Bone marrow (tissue), 2 donors: Measurements from ENCODE around the gene PPTC7.
"Not testable (repeated sequence)": the region's sequence is repeated elsewhere in the genome, so short reads cannot be mapped to it uniquely, and the experiment has no call there.

ENCODE experiments used
- DNase-seq, 2 donors: peaks; one replicate each; lab custom pipeline; 2025; lab: John Stamatoyannopoulos, UW

Gene PPTC7

GRCh38 chr12:110561471-110562201 lies 21.5 kb downstream of the PPTC7 start:
- no peak for DNase-seq

DNA sequence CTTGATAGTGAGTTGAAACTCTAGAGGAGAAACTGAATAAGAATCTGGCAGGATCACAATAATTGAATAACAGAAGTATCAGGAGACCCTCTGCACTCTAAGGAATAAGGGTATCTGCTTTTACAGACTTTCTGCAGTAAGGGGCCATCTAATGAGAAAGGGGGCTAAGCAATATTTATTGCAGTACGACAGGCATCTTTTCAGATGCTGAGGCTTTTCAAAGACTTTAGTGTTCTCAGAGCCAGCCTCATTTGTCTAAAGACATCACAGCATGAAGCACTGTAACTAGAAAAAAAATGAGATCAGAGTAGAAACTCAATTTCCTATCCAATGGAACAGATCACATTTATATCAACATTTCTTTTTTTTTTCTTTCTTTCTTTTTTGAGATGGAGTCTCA lies 22.2 kb downstream of the PPTC7 start:
- no peak for DNase-seq

DNA sequence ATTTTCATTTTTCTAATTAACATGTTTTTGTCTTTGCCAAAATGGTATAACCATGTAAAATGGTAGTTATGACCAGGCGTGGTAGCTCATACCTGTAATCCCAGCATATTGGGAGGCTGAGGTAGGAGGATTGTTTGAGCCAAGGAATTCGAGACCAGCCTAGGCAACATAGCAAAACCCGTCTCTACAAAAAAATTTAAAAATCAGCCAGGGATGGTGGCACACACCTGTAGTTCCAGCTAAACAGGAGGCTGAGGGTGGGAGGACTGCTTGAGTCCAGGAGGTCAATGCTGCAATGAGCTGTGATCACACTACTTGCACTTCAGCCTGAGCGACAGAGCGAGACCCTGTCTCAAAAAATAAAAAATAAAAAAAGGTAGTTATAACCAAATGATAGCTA lies 23.1 kb downstream of the PPTC7 start:
- no peak for DNase-seq

GRCh38 chr12:110558945-110559344 lies 24.2 kb downstream of the PPTC7 start:
- not testable (repeated sequence) for DNase-seq

DNA sequence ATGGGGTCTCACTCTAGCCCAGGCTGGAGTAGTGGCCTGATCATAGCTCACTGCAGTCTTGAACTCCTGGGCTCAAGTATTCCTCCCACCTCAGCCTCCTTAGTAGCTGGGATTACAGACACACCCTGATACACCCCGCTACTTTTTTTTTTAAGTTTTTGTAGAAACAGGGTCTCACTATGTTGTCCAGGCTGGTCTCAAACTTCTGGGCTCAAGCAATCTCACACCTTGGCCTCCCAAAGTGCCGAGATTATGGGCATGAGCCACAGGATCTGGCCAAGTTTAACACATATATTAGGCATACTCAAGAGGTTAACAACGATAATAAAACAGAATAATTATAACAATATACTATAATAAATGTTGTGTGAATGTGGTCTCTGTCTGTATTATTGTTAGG lies 25.8 kb downstream of the PPTC7 start:
- no peak for DNase-seq

- DNase-seq, result no peak
Observed at GRCh38 chr12:110556705-110557104, 26.4 kb downstream of the PPTC7 start.

DNA sequence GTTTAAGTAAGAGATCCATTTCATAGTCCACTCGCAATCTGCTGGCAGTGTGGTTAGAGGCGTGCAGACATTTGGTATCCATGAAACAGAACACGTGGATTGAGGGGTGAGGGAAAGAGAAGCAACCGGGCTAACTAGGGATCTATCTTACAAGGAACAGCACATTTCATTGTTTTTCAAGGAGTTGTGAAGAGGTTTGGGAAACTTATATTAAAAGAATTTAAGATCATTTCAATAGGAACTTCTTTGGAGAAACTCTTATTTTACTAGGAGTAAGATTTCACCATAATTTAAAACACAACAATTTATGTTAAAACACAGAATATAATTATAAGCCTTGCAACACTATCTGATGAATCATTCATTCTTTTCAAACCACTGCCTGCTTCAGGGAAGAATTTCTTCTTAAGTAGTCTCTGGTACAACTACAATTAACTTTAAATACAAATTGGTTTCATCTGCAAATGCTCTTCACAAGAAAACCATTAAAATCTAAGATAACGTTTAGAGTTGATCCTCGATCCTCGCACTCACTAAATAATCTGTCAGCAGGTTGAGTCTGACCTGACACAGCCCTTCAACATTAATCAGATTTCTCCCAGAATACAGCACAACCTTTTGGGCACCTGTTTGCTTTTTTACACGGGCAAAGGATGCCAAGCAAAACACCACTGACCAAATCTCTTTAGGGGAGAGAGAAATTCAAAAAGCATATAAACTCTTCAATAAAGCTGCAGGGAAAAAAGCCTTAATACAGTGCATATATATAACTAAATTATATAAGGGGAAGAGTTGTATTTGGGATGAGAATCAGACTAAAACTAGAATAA lies 27.3 kb downstream of the PPTC7 start:
- no peak for DNase-seq

DNA sequence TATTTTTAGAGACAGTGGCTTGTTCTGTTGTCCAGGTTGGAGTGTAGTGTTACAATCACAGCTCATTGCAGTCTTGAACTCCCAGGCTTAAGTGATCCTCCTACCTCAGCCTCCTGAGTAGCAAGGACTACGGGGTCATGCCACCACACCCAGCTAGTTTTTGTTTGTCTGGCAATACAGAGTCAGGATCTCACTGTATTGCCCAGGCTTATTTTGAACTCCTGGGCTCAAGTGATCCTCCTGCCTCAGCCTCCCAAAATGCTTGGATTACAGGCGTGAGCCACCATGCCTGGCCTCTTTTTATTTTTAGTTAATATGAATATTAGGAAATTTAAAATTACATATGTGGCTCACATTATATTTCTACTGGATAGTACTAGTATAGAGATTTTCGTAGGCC lies 28.9 kb downstream of the PPTC7 start:
- no peak for DNase-seq

DNA sequence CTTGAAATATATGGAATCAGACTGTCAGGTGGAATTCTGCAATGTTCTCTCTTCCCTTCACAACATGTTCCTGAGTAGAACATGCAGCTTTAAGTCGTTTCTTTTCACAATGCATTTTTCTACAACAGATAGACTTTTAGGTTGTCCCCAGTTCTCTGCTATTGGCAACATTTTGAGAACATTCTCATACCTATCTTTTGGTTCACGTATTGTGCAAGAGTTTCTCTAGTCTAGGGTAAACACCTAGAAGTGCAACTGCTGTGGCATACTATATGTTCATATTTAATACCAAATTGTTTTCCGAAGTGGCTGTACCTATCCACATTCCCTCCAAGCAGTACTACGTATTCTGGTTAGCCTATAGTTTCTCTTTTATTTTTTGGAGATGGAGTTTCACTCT lies 32.1 kb downstream of the PPTC7 start:
- no peak for DNase-seq

GRCh38 chr12:110549716-110550115 lies 33.4 kb downstream of the PPTC7 start:
- DNase-seq, result no peak

GRCh38 chr12:110548678-110549077 lies 34.4 kb downstream of the PPTC7 start:
- DNase-seq, result no peak

DNA sequence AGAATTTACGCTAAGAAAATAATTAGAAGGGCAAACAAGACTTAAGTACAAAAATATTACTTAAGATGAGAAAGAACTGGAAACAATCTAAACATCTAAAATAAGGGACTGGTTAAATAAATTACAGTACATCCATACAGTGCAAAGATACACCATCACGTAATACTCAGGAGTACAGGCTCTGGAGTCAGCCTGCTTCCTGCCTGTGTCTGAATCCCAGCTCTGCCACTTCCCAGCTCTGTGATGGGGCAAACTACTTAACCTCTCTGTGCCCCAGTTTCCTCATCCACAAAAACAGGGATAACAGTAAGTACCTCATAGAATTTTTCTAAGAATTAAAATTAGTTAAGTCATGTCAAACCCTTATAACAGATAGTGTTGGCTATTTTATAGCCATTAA lies 36.0 kb downstream of the PPTC7 start:
- no peak for DNase-seq

DNA sequence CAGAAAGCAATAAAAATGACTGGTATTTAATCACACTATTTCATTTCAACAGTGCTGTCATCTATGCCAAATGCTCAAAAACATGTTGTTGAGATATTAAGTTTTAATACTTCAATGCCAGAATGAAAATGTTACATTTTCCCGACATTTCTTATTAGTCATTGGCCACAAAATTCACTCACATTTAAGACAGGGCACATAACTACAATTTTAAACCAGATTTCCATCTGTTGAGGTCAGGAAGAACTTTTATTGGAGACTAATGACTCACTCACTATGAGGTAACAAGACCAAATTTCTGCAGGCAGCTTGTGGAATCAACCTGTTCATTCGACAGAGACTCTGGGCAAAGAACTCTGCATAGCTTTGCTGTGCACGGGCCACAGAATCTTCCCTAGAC lies 36.8 kb downstream of the PPTC7 start:
- peak in 1 of 2 donors; percentile 3 for DNase-seq

- DNase-seq, result no peak
Observed at GRCh38 chr12:110545812-110546211, 37.3 kb downstream of the PPTC7 start.

- peak in 1 of 2 donors; percentile 83 for DNase-seq
Observed at GRCh38 chr12:110545259-110545658, 37.9 kb downstream of the PPTC7 start.

DNA sequence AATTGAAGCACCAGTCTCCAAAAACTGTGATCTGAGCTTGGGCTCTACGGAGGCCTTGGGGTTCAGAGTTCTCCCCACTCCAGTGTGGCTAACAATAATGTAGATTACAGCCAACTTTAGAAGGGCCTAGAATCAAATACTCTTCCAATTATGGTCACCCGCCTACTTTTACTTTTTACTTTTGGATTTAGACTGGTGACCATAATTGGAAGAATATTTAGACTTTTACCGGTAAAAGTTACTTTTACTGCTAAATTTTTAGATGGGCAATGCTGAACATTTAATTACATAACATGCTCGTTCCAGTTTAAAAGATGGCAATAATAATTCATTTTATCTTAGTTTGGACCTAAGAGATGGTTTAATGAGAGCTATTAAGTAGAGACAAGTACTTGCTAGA lies 39.2 kb downstream of the PPTC7 start:
- no peak for DNase-seq

GRCh38 chr12:110543252-110543959 lies 39.7 kb downstream of the PPTC7 start:
- DNase-seq, result no peak

DNA sequence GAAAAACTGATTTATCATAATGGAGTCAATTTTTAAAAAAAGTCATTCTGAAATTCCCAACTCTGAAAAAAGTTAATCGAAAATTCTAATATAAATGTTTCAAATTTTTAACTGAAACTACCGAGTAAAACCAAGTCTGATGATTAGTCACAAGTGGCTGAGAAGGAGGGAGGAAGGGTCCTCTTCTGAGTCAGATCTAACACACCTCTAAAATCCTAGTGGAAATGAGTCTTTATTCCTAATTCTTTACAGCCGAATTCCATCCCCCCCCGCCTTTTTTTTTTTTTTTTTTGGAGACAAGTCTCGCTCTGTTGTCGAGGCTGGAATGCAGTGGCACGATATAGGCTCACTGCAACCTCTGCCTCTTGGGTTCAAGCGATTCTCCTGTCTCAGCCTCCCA lies 43.1 kb downstream of the PPTC7 start:
- DNase-seq, result no peak

- DNase-seq, result no peak
Observed at GRCh38 chr12:110538869-110539622, 44.1 kb downstream of the PPTC7 start.

GRCh38 chr12:110537605-110538409 lies 45.3 kb downstream of the PPTC7 start:
- no peak for DNase-seq
